Measurements from ENCODE around the gene PTPRB.

DNA sequence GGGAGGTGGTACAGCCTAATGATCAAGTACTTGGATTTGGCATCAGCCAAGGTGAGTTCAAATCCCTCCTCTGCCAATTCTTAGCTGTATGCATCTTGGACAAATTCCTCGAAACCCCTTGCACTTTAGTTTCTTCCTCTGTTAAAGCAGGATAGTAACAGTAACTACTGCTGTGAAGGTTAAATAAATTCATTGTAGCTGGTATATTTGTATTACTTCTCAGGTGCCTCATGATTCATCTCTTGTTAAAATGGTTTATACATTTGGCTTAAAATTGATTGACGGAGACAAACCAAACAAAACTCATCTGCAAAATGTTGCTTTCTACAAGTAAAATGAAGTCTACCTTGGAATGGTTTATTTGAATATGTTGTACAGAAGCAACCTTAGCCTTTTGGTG is 2.3 kb upstream of the PTPRB start:
- TF ChIP-seq, protein P1, sequence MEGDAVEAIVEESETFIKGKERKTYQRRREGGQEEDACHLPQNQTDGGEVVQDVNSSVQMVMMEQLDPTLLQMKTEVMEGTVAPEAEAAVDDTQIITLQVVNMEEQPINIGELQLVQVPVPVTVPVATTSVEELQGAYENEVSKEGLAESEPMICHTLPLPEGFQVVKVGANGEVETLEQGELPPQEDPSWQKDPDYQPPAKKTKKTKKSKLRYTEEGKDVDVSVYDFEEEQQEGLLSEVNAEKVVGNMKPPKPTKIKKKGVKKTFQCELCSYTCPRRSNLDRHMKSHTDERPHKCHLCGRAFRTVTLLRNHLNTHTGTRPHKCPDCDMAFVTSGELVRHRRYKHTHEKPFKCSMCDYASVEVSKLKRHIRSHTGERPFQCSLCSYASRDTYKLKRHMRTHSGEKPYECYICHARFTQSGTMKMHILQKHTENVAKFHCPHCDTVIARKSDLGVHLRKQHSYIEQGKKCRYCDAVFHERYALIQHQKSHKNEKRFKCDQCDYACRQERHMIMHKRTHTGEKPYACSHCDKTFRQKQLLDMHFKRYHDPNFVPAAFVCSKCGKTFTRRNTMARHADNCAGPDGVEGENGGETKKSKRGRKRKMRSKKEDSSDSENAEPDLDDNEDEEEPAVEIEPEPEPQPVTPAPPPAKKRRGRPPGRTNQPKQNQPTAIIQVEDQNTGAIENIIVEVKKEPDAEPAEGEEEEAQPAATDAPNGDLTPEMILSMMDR (IDR thresholded peaks at IDR 0.05), result no peak
- TF ChIP-seq POLR2AphosphoS5 (IDR thresholded peaks at IDR 0.05), result no peak
